Measurements from ENCODE around the gene PIEZO2.

PIEZO2 gene

DNA sequence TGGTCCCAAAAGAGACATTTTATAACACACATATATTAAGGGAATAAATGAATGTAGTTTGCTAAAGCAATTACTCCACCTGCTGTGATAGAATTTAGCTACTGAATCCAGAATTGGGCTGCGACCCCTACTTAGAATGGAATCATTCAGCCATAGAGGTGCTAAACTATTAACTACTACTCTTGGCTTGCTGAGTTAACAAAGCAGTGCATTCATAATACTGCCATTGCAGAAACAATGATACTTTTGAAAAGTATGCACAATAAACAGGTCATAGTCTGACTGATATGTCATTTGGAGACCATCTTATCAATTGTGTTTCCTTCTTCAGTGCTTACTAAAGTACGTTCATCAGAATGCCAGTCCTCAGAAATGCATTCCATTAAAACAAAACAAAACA lies 273.6 kb downstream of the PIEZO2 start:
- no peak for DNase-seq (ENCODE audit: insufficient read length, low spot score)
- no peak for FAIRE-seq

DNA sequence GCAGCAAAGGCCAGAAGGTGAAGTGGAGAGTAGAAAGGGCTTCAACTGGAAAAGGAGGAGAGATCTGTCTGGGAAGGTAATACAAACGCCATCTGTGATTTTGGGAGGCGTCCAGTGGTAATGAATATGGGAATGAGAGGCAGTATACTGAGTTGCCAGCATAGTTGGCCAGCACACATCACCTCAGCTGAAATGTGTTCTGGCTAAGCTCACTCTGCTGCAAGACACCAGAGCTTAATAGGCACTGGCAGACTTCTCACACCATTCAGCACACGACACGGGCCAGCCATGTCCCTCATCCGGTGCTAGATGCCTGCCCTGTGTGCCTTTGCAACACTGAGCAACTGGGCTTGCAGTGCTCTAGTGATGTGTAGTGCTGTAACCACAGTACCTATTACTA lies 277.1 kb downstream of the PIEZO2 start:
- no peak for FAIRE-seq
- DNase-seq (ENCODE audit: insufficient read length, low spot score), result no peak
- TF ChIP-seq, protein P1, sequence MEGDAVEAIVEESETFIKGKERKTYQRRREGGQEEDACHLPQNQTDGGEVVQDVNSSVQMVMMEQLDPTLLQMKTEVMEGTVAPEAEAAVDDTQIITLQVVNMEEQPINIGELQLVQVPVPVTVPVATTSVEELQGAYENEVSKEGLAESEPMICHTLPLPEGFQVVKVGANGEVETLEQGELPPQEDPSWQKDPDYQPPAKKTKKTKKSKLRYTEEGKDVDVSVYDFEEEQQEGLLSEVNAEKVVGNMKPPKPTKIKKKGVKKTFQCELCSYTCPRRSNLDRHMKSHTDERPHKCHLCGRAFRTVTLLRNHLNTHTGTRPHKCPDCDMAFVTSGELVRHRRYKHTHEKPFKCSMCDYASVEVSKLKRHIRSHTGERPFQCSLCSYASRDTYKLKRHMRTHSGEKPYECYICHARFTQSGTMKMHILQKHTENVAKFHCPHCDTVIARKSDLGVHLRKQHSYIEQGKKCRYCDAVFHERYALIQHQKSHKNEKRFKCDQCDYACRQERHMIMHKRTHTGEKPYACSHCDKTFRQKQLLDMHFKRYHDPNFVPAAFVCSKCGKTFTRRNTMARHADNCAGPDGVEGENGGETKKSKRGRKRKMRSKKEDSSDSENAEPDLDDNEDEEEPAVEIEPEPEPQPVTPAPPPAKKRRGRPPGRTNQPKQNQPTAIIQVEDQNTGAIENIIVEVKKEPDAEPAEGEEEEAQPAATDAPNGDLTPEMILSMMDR (IDR thresholded peaks at IDR 0.05; ENCODE audit: insufficient read depth, missing control alignments), result no peak

More for the DNA sequence above, 273.6 kb downstream of the PIEZO2 start:
- TF ChIP-seq, protein P1 (IDR thresholded peaks at IDR 0.05; ENCODE audit: insufficient read depth, missing control alignments), result no peak

DNA sequence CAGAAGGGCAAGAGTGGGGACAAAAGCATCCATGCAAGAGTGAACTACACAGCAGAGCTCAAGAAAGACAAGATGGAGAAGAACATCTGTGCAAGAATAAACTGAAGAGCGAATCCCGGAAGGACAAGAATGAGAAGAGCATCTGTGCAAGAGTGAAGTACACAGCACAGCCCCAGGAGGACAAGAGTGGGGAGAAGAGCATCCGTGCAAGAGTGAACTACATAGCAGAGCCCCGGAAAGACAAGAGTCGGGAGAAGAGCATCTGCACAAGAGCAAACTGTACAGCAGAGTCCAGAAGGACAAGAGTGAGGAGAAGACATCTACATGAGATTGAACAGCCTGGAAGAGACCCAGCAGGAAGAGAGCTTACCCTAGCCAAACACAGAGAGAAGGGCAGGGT lies 284.6 kb downstream of the PIEZO2 start:
- FAIRE-seq (no peak), DNase-seq (ENCODE audit: insufficient read length, low spot score) (no peak)
- TF ChIP-seq, protein P1 (IDR thresholded peaks at IDR 0.05; ENCODE audit: insufficient read depth, missing control alignments), result no peak

DNA sequence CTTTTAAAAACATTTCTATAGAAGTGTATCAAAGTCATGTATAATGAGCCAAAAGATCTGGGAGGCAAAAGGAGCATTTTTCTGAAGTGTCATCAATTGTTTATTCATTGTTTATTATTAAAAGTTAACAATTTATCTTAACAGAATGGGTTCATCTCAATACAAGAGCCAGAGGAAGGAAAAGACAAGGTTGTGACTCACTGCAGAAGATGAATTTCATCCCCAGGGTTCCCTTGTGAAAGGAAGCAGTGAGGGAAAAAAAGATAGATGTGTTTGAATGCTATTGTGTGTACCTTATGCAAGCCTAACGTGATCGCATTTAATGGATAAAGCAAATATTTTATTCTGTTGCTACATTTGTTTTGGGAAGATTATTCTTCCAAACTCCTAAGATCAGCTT lies 286.3 kb downstream of the PIEZO2 start:
- TF ChIP-seq, protein P1 (IDR thresholded peaks at IDR 0.05; ENCODE audit: insufficient read depth, missing control alignments), result no peak
- no peak for FAIRE-seq
- DNase-seq (ENCODE audit: insufficient read length, low spot score), result no peak

DNA sequence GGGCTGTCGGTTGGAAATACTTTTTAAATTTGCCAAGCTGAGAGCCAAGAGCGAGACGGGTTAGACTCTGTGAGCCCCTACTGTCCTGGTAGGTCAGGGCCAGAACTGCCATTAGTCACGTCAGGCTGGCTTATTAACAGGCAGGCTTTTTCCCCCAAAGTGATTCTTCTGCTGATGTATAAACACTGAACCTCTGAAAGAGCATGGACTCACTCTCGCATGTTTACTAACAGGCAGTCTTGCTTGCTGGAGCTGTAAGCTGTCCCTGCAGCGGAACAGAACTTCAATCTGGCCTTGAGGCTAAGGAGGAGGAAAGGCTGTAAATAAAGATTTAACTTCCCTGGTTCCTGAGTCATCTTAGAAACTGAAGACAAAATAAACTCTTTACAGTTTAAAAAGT lies 288.4 kb downstream of the PIEZO2 start:
- TF ChIP-seq, protein P1 (IDR thresholded peaks at IDR 0.05; ENCODE audit: insufficient read depth, missing control alignments), result no peak
- FAIRE-seq (no peak), DNase-seq (ENCODE audit: insufficient read length, low spot score) (no peak)

DNA sequence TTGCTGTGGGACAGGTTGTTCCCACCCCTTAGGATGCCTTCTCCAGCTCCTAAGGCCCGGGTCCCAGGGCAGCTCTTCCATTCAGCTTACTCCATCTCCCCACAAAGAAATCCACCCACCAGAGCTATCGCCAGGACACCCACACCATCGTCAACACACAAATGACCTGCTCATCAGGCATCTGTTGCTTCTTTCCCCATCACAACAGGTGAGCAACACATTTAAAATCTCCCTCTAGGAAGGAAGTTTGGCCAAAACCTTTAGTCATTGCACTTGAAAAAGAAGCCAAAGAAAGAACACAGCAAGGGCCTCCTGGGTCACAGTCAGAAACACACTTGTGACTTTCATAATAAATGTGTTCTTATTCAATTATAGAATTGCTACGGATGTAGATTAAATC lies 289.0 kb downstream of the PIEZO2 start:
- DNase-seq (ENCODE audit: insufficient read length, low spot score), result no peak
- TF ChIP-seq, protein P1 (IDR thresholded peaks at IDR 0.05; ENCODE audit: insufficient read depth, missing control alignments), result no peak
- FAIRE-seq, result no peak

DNA sequence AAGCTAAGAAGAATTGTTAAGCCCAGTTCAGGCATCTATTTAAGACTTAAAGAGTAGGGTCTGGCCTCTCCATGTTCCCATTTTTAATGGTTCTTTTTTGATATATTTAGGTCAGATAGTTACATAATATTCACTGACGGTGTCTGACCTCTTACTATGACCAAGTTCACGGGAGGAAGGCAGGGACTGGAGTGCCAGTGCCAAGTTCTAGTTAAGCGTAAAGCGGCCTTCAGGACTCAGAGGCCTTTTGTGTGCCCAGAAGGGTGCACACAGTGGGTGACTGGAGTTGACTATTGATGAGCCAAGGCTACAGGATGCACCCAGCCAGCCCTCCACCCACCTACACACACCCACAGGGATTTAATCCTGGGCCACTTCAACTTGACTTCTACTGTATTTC lies 290.9 kb downstream of the PIEZO2 start:
- no peak for FAIRE-seq

More for the DNA sequence above, 290.9 kb downstream of the PIEZO2 start:
- TF ChIP-seq, protein P1 (IDR thresholded peaks at IDR 0.05; ENCODE audit: insufficient read depth, missing control alignments), result no peak
- DNase-seq (ENCODE audit: insufficient read length, low spot score), result no peak

Measured in D721Med (cell line).